Aorta (tissue), 5 donors: Measurements from ENCODE around the gene GALNT10. TPM values are rescaled to one million over a fixed set of nuclear protein-coding genes. Genes with fewer than 3 reads are reported as not detected.

ENCODE experiments used
- ATAC-seq: fragments of 200-7000 bp; cut with Tn5 transposase; one replicate; pipeline ENCODE4 v1.9.1; 2022; ENCODE audit warnings: moderate library complexity; ENCODE audit not compliant: low FRiP score
- DNase-seq, 2 donors: peaks; one replicate each; pipeline ENCODE4 v3.0.0-alpha.2; 2020
- H3K27ac ChIP-seq, 2 donors: one replicate each; pipeline ENCODE4 v1.5.1; 2013; ENCODE audit warnings: low read length in 2 of 2, mild to moderate bottlenecking in 2 of 2, moderate library complexity in 2 of 2, control low read depth in 1 of 2, inconsistent platforms in 1 of 2, low read depth in 1 of 2
- H3K27me3 ChIP-seq, 2 donors: one replicate each; pipeline ENCODE4 v1.6.1; 2013; ENCODE audit warnings: control low read depth in 1 of 2, low read length in 1 of 2, mild to moderate bottlenecking in 1 of 2, moderate library complexity in 1 of 2; ENCODE audit not compliant: insufficient read depth in 2 of 2, control insufficient read depth in 1 of 2
- H3K36me3 ChIP-seq, 2 donors: one replicate each; pipeline ENCODE4 v1.6.1; 2013; ENCODE audit warnings: control low read depth in 1 of 2, low read length in 1 of 2, mild to moderate bottlenecking in 1 of 2; ENCODE audit not compliant: insufficient read depth in 2 of 2, control insufficient read depth in 1 of 2
- H3K4me1 ChIP-seq, 2 donors: one replicate each; pipeline ENCODE4 v1.6.1; 2013; ENCODE audit warnings: low read length in 2 of 2, control low read depth in 1 of 2, mild to moderate bottlenecking in 1 of 2, moderate library complexity in 1 of 2; ENCODE audit not compliant: insufficient read depth in 2 of 2, control insufficient read depth in 1 of 2
- H3K4me3 ChIP-seq, 2 donors: one replicate each; pipeline ENCODE4 v1.5.1; 2013; ENCODE audit warnings: low read length in 2 of 2, control low read depth in 1 of 2, mild to moderate bottlenecking in 1 of 2
- H3K9me3 ChIP-seq: one replicate; pipeline ENCODE4 v1.6.1; 2013; ENCODE audit warnings: mild to moderate bottlenecking, low read length; ENCODE audit not compliant: control insufficient read depth
- WGBS, 2 donors: extraction: QIAGEN DNeasy Blood & Tissue Kit; methylation state at CpG; one replicate each; pipeline ENCODE4 v1.1.7; 2013; 5-methylcytosine and 5-hydroxymethylcytosine counted together
- intact Hi-C, 2 donors: fragments of 100-400 bp; cut with DNase I; formaldehyde crosslinking; loops; one replicate each; pipeline versions ENCODE4 v1.14.2 to v1.15.0; 2022
- polyA plus RNA-seq, 2 donors: library from polyadenylated mRNA; stranded (reverse); fragments of 200-250 nt; gene quantifications; one replicate each; pipeline ENCODE4 v1.2.3, GENCODE V29; 2013
- total RNA-seq, 2 donors: library from RNA; stranded (reverse); fragmentation: NEBNext Ultra II Directional; extraction: Animal tissue kit (Norgen Biotek cat#: 25700); gene quantifications; one replicate each; pipeline ENCODE4 v1.2.1, GENCODE V29; 2021
- donor health status: healthy with polysubstance abuse.
- donor health status: Bipolar disorder and iron deficiency.
- donor health status: DM: no; HTN: no; CAD: no.
- donor health status: DM: no; HTN: no; CAD: no.
- donor health status: DM: yes; HTN: yes; CAD: no.

The GALNT10 gene
- total and polyA plus RNA-seq, 4 donors = 9.1 to 44.2 (median 26.7) TPM

DNA sequence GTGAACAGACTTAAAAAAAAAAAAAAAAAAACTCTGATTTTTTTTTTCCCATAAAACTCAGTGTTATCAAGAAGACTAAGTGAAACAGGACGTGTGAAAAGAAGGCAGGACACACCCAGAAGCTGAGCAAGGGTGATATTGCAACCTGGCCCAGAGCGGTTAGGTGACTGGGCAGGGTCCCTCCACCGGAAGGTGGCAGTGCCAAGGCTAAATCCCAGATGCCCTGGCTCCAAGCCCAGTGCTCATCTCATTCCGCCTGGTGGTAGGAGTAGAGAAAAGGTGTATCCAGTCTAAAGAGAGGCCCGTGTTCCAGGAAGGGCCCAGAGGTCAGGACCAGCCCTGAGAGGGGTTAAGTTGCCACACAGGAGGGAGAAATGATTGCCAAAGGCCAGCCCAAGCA is 203.8 kb downstream of the GALNT10 start:
- ATAC-seq (no peak), DNase-seq (no peak)
- no peak overlapping the region for H3K4me3 ChIP-seq
- H3K36me3 ChIP-seq = peaks cover 0 to 4% of the 10 kb centered on the region in 2 donors
- no peaks in the 10 kb centered on the region for H3K27me3 ChIP-seq
- no peak overlapping the region for H3K27ac ChIP-seq
- no peaks in the 10 kb centered on the region for H3K4me1 ChIP-seq
- intact Hi-C loops = no loop called here
- no peaks in the 10 kb centered on the region for H3K9me3 ChIP-seq
- WGBS, 2 donors = 91 to 94% methylated on average over 5 of the region's 5 CpGs

DNA sequence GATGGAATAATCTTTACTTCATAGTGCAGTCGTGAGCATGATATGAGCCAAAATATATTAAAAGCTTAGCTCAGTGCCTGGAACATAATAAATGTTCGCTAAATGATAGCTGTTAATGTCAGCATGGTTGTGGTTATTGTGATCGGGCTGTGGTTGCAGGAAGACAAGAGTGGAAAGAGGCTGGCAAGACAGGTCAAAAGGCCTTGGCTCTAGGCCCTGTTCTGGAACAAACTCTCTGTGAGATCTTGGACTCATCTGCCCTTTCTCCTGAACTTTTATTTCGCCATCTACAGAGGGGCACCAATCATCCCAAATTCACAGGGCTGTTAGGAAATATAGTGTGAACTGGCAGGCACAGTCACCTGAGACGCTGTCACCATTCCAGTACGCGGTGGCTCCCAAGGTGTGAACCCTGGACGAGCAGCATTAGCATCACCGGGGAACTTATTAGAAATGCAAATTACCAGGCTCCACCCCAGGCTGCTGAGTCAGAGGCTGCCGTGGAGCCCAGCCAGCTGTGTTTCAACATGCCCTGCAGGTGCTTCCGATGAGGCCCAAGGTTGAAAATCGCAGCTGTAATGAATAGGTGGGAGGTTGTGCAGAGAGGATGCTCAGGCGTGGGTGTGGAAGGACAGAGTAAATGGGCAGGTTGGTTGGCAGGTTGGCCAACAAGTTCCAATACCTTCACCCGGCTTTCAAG is 205.0 kb downstream of the GALNT10 start:
- no peak for DNase-seq
- H3K9me3 ChIP-seq = no peaks in the 10 kb centered on the region
- H3K4me3 ChIP-seq = no peak overlapping the region
- intact Hi-C loops = no loop called here
- no peak overlapping the region for H3K27ac ChIP-seq
- H3K4me1 ChIP-seq = no peaks in the 10 kb centered on the region
- H3K27me3 ChIP-seq = no peaks in the 10 kb centered on the region
- no peak for ATAC-seq
- WGBS, 2 donors = 82 to 86% methylated on average over 14 of the region's 14 CpGs
- peaks cover 0 to 4% of the 10 kb centered on the region in 2 donors for H3K36me3 ChIP-seq

DNA sequence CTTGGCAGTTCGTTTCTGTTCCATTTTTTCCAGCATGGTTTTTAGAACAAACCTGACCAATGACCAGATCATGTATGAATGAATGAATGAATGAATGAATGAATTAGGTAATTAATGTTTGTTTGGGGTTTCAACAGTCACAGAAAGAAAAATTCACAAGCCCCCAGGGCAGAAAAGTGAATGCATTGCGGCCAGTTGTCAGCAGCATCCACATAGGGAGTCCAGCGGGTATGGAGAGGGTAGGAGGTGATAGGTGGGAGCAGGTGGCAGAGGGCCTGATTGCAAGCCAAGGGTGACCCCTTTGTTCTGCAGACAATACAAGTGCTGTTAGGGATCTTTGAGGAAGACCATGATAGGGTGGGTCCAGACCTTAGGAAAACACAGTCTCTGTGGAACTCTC is 205.6 kb downstream of the GALNT10 start:
- H3K36me3 ChIP-seq = peaks cover 0 to 2% of the 10 kb centered on the region in 2 donors
- ATAC-seq = no peak
- no peaks in the 10 kb centered on the region for H3K9me3 ChIP-seq
- intact Hi-C loops = no loop called here
- no peak overlapping the region for H3K27ac ChIP-seq
- DNase-seq = no peak
- H3K27me3 ChIP-seq = no peaks in the 10 kb centered on the region
- no peak overlapping the region for H3K4me3 ChIP-seq
- no peaks in the 10 kb centered on the region for H3K4me1 ChIP-seq
- WGBS, 2 donors = 85 to 100% methylated on average over 3 of the region's 3 CpGs

DNA sequence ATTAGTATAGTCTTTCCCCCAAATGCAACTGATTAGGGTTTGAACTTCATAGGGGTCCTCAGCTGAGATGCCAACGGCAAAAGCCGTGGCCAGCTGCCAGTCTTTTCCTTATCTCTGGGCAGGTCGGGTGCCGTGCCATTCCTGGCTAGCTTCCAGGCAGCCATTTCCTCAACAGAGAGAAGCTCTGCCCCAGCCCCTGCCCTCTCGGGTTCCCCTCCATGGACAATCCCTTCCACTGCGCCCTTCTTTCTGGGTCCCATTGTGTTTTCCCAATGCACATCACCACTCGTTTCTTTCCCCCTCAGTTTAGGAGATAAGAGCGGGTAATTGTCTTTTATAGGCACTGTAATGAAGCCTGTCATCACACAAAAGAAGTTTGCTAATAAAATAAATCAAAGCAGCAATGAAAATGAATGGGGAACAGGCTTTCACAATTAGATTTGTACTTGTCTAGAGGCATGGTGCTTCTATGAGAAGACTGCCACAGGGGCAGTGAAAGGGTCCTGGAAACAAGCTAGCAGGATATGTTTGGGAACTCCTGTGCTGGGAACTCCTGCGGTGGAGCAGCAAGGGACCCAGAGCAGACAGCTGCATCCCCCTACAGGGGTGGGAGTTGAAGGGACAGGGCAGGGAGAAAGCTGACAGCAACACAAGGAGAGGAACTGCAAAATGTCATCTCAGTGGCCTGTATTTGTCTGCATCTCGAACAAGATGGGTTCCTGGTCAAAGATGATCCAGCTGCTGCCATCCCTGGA is 207.3 kb downstream of the GALNT10 start:
- Histone ChIP-seq H3K4me3 (no peak overlapping the region), H3K27me3 (no peaks in the 10 kb centered on the region), H3K9me3 (no peaks in the 10 kb centered on the region), H3K4me1 (no peaks in the 10 kb centered on the region), H3K36me3 (no peaks in the 10 kb centered on the region), H3K27ac (no peak overlapping the region)
- intact Hi-C loops = no loop called here
- ATAC-seq (no peak), DNase-seq (no peak)
- 46 to 51% methylated on average over 10 of the region's 10 CpGs for WGBS, 2 donors

DNA sequence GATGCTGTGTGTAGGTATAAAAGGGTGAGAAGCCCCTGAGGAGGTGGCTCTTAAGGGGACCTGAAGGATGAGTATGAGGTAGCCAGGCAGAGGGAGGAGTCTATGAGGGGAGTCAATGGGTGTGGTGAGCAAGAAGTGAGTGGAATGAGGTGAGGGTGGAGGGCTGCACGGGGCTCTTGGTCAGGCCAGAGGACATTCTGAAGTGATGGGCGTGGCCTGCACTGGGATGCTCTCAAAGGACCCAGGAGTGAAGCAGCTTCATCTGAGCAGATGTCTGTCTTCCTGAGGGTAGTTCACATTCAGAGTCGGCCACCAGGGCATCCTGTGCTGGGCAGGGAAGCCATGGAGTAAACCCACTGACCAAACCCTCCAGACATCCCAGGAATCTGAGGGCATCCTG is 210.1 kb downstream of the GALNT10 start:
- no peaks in the 10 kb centered on the region for H3K9me3 ChIP-seq
- DNase-seq (no peak), ATAC-seq (no peak)
- intact Hi-C loops = loop anchor here in 1 of 2 donors (10.0 kb wide), 1 partner anchor 426 kb away; no protein-coding TSS in a partner anchor
- no peaks in the 10 kb centered on the region for H3K27me3 ChIP-seq
- H3K27ac ChIP-seq = no peak overlapping the region
- no peak overlapping the region for H3K4me3 ChIP-seq
- 83 to 84% methylated on average over 3 of the region's 3 CpGs for WGBS, 2 donors
- no peaks in the 10 kb centered on the region for H3K4me1 ChIP-seq
- H3K36me3 ChIP-seq = no peaks in the 10 kb centered on the region

DNA sequence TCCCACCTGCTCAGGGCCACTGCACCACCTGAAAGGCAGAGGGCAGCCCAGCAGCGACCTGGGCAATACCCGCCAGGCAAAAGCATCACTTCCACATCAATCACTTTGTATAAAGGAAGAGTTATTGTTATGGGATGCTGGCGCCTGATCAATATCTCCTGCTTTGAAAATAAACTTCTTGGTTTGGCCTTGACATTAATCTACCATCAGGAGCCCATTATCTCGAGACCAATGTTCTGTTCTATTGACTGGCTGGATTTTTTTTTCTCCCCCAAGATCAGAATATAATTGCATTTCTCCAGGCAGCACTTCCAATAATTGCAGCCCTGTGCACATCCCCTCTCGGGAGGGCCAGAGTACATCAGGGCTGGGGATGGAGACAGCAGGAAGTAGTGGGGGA is 210.8 kb downstream of the GALNT10 start:
- no peaks in the 10 kb centered on the region for H3K27me3 ChIP-seq
- ATAC-seq = no peak
- intact Hi-C loops = loop anchor here in 1 of 2 donors (10.0 kb wide), 1 partner anchor 427 kb away; no protein-coding TSS in a partner anchor
- no peaks in the 10 kb centered on the region for H3K36me3 ChIP-seq
- 88 to 90% methylated on average over 5 of the region's 5 CpGs for WGBS, 2 donors
- no peaks in the 10 kb centered on the region for H3K4me1 ChIP-seq
- no peak overlapping the region for H3K27ac ChIP-seq
- no peak for DNase-seq
- H3K9me3 ChIP-seq = no peaks in the 10 kb centered on the region
- no peak overlapping the region for H3K4me3 ChIP-seq

DNA sequence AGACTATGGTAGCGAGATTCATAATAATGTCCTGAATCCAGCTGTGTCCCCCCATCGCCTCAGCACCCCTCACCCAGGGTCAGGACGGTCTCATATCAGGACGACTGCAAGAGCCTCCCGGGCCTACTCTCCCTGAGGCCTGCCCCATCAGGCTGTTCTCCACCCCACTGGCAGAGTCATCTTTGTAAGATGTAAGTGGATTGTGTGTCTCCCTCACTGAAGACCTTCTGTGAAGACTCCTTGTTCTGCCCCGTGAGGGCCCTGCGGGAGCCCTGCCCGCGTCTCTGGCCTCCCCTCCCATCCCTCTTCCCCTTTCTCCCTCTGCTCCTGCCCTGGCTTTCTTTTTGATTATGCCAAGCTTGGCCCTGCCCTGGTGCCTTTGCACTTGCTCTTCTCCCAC is 211.4 kb downstream of the GALNT10 start:
- intact Hi-C loops = loop anchor here in 1 of 2 donors (10.0 kb wide), 1 partner anchor 427 kb away; no protein-coding TSS in a partner anchor

DNA sequence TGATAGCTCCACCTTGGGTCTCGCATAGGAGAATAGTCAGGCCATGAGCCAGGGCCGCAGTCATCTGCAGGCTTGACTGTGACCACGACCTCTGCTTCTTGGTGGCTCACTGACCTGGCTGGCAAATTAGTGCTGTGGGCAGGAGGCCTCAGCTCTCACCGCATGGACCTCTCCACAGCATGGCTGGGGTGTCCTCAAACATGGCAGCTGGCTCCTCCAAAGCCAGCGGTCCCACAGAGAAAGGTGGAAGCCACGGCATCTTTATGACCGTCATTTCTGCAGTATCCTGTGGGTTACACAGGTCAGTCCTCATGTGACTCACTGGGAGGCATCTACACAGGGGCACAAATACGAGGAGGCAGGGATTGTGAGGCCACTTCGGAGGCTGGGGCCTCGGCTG is 212.1 kb downstream of the GALNT10 start:
- H3K27ac ChIP-seq = no peak overlapping the region
- no peaks in the 10 kb centered on the region for H3K9me3 ChIP-seq
- ATAC-seq (no peak), DNase-seq (no peak)
- intact Hi-C loops = loop anchor here in 1 of 2 donors (10.0 kb wide), 1 partner anchor 428 kb away; no protein-coding TSS in a partner anchor
- H3K27me3 ChIP-seq = no peaks in the 10 kb centered on the region
- H3K4me1 ChIP-seq = no peaks in the 10 kb centered on the region
- WGBS, 2 donors = 93 to 95% methylated on average over 10 of the region's 10 CpGs
- H3K36me3 ChIP-seq = no peaks in the 10 kb centered on the region
- H3K4me3 ChIP-seq = no peak overlapping the region

More for the DNA sequence above, 211.4 kb downstream of the GALNT10 start:
- Histone ChIP-seq H3K9me3 (no peaks in the 10 kb centered on the region), H3K36me3 (no peaks in the 10 kb centered on the region), H3K27ac (no peak overlapping the region), H3K4me1 (no peaks in the 10 kb centered on the region), H3K4me3 (no peak overlapping the region), H3K27me3 (no peaks in the 10 kb centered on the region)
- no peak for ATAC-seq
- no peak for DNase-seq
- WGBS, 2 donors = 98 to 100% methylated on average over 9 of the region's 9 CpGs
